H9 (cell line): ENCODE data around the gene CRYM. TPM values are rescaled to one million over a fixed set of nuclear protein-coding genes. Genes with fewer than 3 reads are reported as not detected.
A peak's percentile ranks its signal among the peaks of the same experiment; 100 is the strongest.

Experiments
- DNase-seq: peaks from one replicate; pipeline ENCODE4 v3.0.0-alpha.2; 2017
- H2AFZ ChIP-seq: one replicate; pipeline ENCODE4 v1.6.1; 2013; ENCODE audit warnings: mild to moderate bottlenecking, low read length, control low read depth, moderate library complexity
- H2AK5ac ChIP-seq: 2 replicates; pipeline ENCODE4 v1.6.1; 2013; ENCODE audit warnings: low read length, control low read depth, mixed read lengths; ENCODE audit not compliant: insufficient read length
- H2BK120ac ChIP-seq: one replicate; pipeline ENCODE4 v1.6.1; 2013; ENCODE audit warnings: low read depth, mild to moderate bottlenecking, low read length, control low read depth, inconsistent platforms; ENCODE audit not compliant: poor library complexity, severe bottlenecking
- H2BK12ac ChIP-seq: 2 replicates; pipeline ENCODE4 v1.6.1; 2013; ENCODE audit warnings: low read length, control low read depth, mixed read lengths, low read depth; ENCODE audit not compliant: insufficient read length
- H2BK15ac ChIP-seq: 2 replicates; pipeline ENCODE4 v1.6.1; 2013; ENCODE audit warnings: low read depth, low read length, control low read depth
- H2BK20ac ChIP-seq: one replicate; pipeline ENCODE4 v1.6.1; 2013; ENCODE audit warnings: low read depth, mild to moderate bottlenecking, low read length, control low read depth, inconsistent platforms; ENCODE audit not compliant: poor library complexity, severe bottlenecking
- H2BK5ac ChIP-seq: 2 replicates; pipeline ENCODE4 v1.6.1; 2013; ENCODE audit warnings: low read length, control low read depth, mixed read lengths; ENCODE audit not compliant: insufficient read length
- H3K14ac ChIP-seq: 2 replicates; pipeline ENCODE4 v1.6.1; 2013; ENCODE audit warnings: low read length, control low read depth; ENCODE audit not compliant: insufficient read depth
- H3K18ac ChIP-seq: 2 replicates; pipeline ENCODE4 v1.6.1; 2013; ENCODE audit warnings: low read depth, mild to moderate bottlenecking, mixed read lengths, low read length, control low read depth; ENCODE audit not compliant: insufficient read length
- H3K23ac ChIP-seq: 2 replicates; pipeline ENCODE4 v1.6.1; 2013; ENCODE audit warnings: low read length, control low read depth, mixed read lengths, low read depth; ENCODE audit not compliant: insufficient read length
- H3K23me2 ChIP-seq: 2 replicates; pipeline ENCODE4 v1.6.1; 2013; ENCODE audit warnings: low read depth, mild to moderate bottlenecking, mixed read lengths, low read length, control low read depth; ENCODE audit not compliant: insufficient read length, poor library complexity, severe bottlenecking
- H3K27ac ChIP-seq: 2 replicates; pipeline ENCODE4 v1.5.1; 2013; ENCODE audit warnings: low read length, control low read depth, mixed read lengths, low read depth; ENCODE audit not compliant: insufficient read length
- H3K27me3 ChIP-seq: 2 replicates; pipeline ENCODE4 v1.6.1; 2013; ENCODE audit warnings: low read length, control low read depth, inconsistent platforms; ENCODE audit not compliant: insufficient read depth
- H3K4ac ChIP-seq: 2 replicates; pipeline ENCODE4 v1.6.1; 2013; ENCODE audit warnings: low read depth, mild to moderate bottlenecking, control low read depth, inconsistent platforms, low read length, moderate library complexity
- H3K4me1 ChIP-seq: 2 replicates; pipeline ENCODE4 v1.6.1; 2013; ENCODE audit warnings: low read length, control low read depth, inconsistent platforms; ENCODE audit not compliant: insufficient read depth
- H3K4me2 ChIP-seq: 2 replicates; pipeline ENCODE4 v1.6.1; 2013; ENCODE audit warnings: low read length, control low read depth, mixed read lengths; ENCODE audit not compliant: insufficient read length, insufficient read depth
- H3K56ac ChIP-seq: 2 replicates; pipeline ENCODE4 v1.6.1; 2013; ENCODE audit warnings: low read depth, mild to moderate bottlenecking, mixed read lengths, low read length, control low read depth; ENCODE audit not compliant: insufficient read length
- H3K79me1 ChIP-seq: 2 replicates; pipeline ENCODE4 v1.6.1; 2013; ENCODE audit warnings: low read depth, mild to moderate bottlenecking, moderate library complexity, low read length, control low read depth, inconsistent platforms; ENCODE audit not compliant: insufficient read depth, poor library complexity, severe bottlenecking
- H3K79me2 ChIP-seq: 2 replicates; pipeline ENCODE4 v1.6.1; 2013; ENCODE audit warnings: low read length, control low read depth, inconsistent platforms; ENCODE audit not compliant: insufficient read depth
- H3K9ac ChIP-seq: 2 replicates; pipeline ENCODE4 v1.6.1; 2013; ENCODE audit warnings: low read length, control low read depth, mixed read lengths; ENCODE audit not compliant: insufficient read length; ENCODE audit errors: extremely low read depth
- H3K9me3 ChIP-seq: one replicate; pipeline ENCODE4 v1.6.1; 2013; ENCODE audit warnings: low read depth, low read length, inconsistent platforms; ENCODE audit not compliant: control insufficient read depth
- H3T11ph ChIP-seq: one replicate; pipeline ENCODE4 v1.6.1; 2013; ENCODE audit warnings: mild to moderate bottlenecking, low read length, control low read depth, inconsistent platforms
- H4K20me1 ChIP-seq: one replicate; pipeline ENCODE4 v1.6.1; 2013; ENCODE audit not compliant: control insufficient read depth, insufficient read length, insufficient read depth
- H4K5ac ChIP-seq: 2 replicates; pipeline ENCODE4 v1.6.1; 2013; ENCODE audit warnings: low read depth, mild to moderate bottlenecking, mixed read lengths, low read length, control low read depth; ENCODE audit not compliant: insufficient read length
- H4K8ac ChIP-seq: replicated peaks from 2 replicates; pipeline ENCODE4 v1.6.1; 2013; ENCODE audit warnings: low read length, control low read depth, mixed read lengths, low read depth; ENCODE audit not compliant: insufficient read length
- H4K91ac ChIP-seq: 2 replicates; pipeline ENCODE4 v1.6.1; 2013; ENCODE audit warnings: low read depth, mild to moderate bottlenecking, moderate library complexity, mixed read lengths, low read length, control low read depth; ENCODE audit not compliant: insufficient read length
- H3K27ac Mint-ChIP-seq, 3 experiments: 2 replicates in 2 of 3; 3 replicates in 1 of 3; pipeline ENCODE4 v1.8.0; 2020 to 2021; ENCODE audit warnings: mixed read lengths in 3 of 3, mild to moderate bottlenecking in 1 of 3, moderate library complexity in 1 of 3
- H3K27me3 Mint-ChIP-seq: 2 replicates; pipeline ENCODE4 v1.8.0; 2021; ENCODE audit warnings: low read depth, mild to moderate bottlenecking, moderate library complexity, mixed read lengths
- H3K36me3 Mint-ChIP-seq, 3 experiments: 2 replicates in 2 of 3; 3 replicates in 1 of 3; pipeline ENCODE4 v1.8.0; 2020 to 2021; ENCODE audit warnings: low read depth in 3 of 3, mixed read lengths in 3 of 3; ENCODE audit not compliant: insufficient read depth in 1 of 3
- H3K4me1 Mint-ChIP-seq, 2 experiments: 2 replicates each; pipeline ENCODE4 v1.8.0; 2020; ENCODE audit warnings: mixed read lengths in 2 of 2
- H3K4me3 Mint-ChIP-seq, 2 experiments: 2 replicates in 1 of 2; 3 replicates in 1 of 2; pipeline ENCODE4 v1.8.0; 2020 to 2021; ENCODE audit warnings: mild to moderate bottlenecking in 2 of 2, mixed read lengths in 2 of 2, moderate library complexity in 1 of 2
- H3K9me3 Mint-ChIP-seq, 2 experiments: 2 replicates in 1 of 2; 3 replicates in 1 of 2; pipeline ENCODE4 v1.8.0; 2020; ENCODE audit warnings: mild to moderate bottlenecking in 2 of 2, mixed read lengths in 2 of 2, moderate library complexity in 1 of 2
- CTCF ChIP-seq: fragments of 200-600 bp; sonication (generic); conservative IDR thresholded peaks from 3 replicates; pipeline ENCODE4 v1.8.0; 2021; ENCODE audit warnings: antibody characterized with exemption, mild to moderate bottlenecking
- WGBS: extraction: QIAGEN DNeasy Blood & Tissue Kit; methylation state at CpG from one replicate; pipeline ENCODE4 v1.1.7; 2013; ENCODE audit warnings: missing lambda C conversion rate, low lambda C conversion rate, mixed read lengths; ENCODE audit not compliant: insufficient read length; ENCODE audit errors: extremely low coverage; 5-methylcytosine and 5-hydroxymethylcytosine counted together
- total RNA-seq: library from RNA; stranded (reverse); gene quantifications from 2 replicates; pipeline ENCODE4 v1.2.1, GENCODE V29; 2021

CRYM gene
- total RNA-seq, 1 experiment from 2014 or later = 17.8 TPM

- H3K4me1 ChIP-seq = peaks cover 6% of the 10 kb centered on the region; the same call in 1 of the 2 replicates
- no peak overlapping the region for H2BK12ac ChIP-seq
- H3K56ac ChIP-seq = no peak overlapping the region
- no peak overlapping the region for H2BK15ac ChIP-seq
- Mint-ChIP-seq H3K27me3 (peaks cover 5% of the 10 kb centered on the region), H3K36me3 (peaks cover 6 to 15% (median 10%) of the 10 kb centered on the region in 3 experiments; a peak in 6 of 7 replicates), H3K4me3 (no peak overlapping the region), H3K27ac (peak overlapping the region in 1 of 3 experiments; percentile 24; a peak in 1 of 7 replicates), H3K4me1 (peaks cover 35 to 36% of the 10 kb centered on the region in 2 experiments), H3K9me3 (peaks cover 9 to 11% of the 10 kb centered on the region in 2 experiments)
- no peak overlapping the region for H2AFZ ChIP-seq
- H4K20me1 ChIP-seq = no peaks in the 10 kb centered on the region
- no peak overlapping the region for H2BK5ac ChIP-seq
- no peak overlapping the region for H3K4me2 ChIP-seq
- H4K91ac ChIP-seq = no peak overlapping the region
- H3K9ac ChIP-seq = no peak overlapping the region
- H3K18ac ChIP-seq = no peak overlapping the region
- no peak overlapping the region for H2BK120ac ChIP-seq
- no peak overlapping the region for H3K27ac ChIP-seq
- H3K27me3 ChIP-seq = no peaks in the 10 kb centered on the region
- no peak for DNase-seq
- H3K23me2 ChIP-seq = no peaks in the 10 kb centered on the region
- no peak overlapping the region for H3T11ph ChIP-seq
- no peak overlapping the region for H3K4ac ChIP-seq
- no peak overlapping the region for H4K5ac ChIP-seq
- H2BK20ac ChIP-seq = no peak overlapping the region
- H4K8ac ChIP-seq = no peak overlapping the region
- no peak overlapping the region for H3K23ac ChIP-seq
- no CpG with 5 or more reads among the region's 3 CpGs for WGBS
- no peak overlapping the region for H3K14ac ChIP-seq
- no peaks in the 10 kb centered on the region for H3K79me1 ChIP-seq
- no peaks in the 10 kb centered on the region for H3K9me3 ChIP-seq
- H3K79me2 ChIP-seq = no peaks in the 10 kb centered on the region
- H2AK5ac ChIP-seq = no peak overlapping the region
- no peak for TF ChIP-seq CTCF
Observed at GRCh38 chr16:21327046-21327445, 49.0 kb upstream of the CRYM start.
